Stimulated activated CD4-positive, alpha-beta T cell treated with anti-CD3 and anti-CD28 coated beads, Interleukin-4, amount 100 ng/mL, for 24 hours (primary cell): Measurements from ENCODE around the gene TSPAN3.

ENCODE experiments used
- DNase-seq: peaks from one replicate; pipeline ENCODE4 v3.0.0-alpha.2; 2020

TSPAN3 gene

GRCh38 chr15:77048135-77048876 is 22.6 kb downstream of the TSPAN3 start:
- no peak for DNase-seq

GRCh38 chr15:77046704-77047412 is 24.1 kb downstream of the TSPAN3 start:
- DNase-seq, result no peak

GRCh38 chr15:77045985-77046384 is 24.9 kb downstream of the TSPAN3 start:
- DNase-seq, result no peak

GRCh38 chr15:77044228-77045042 is 26.5 kb downstream of the TSPAN3 start:
- no peak for DNase-seq

- no peak for DNase-seq
Measured at GRCh38 chr15:77042955-77043920, 27.7 kb downstream of the TSPAN3 start.

GRCh38 chr15:77042245-77042919 is 28.5 kb downstream of the TSPAN3 start:
- DNase-seq, result no peak

GRCh38 chr15:77040673-77041072 is 30.2 kb downstream of the TSPAN3 start:
- no peak for DNase-seq

- DNase-seq, result no peak
Measured at GRCh38 chr15:77039848-77040247, 31.1 kb downstream of the TSPAN3 start.

GRCh38 chr15:77039217-77039533 is 31.7 kb downstream of the TSPAN3 start:
- DNase-seq, result no peak

- no peak for DNase-seq
Measured at GRCh38 chr15:77038312-77039216, 32.3 kb downstream of the TSPAN3 start.

- DNase-seq, result peak; percentile 3
Measured at GRCh38 chr15:77037388-77038209, 33.3 kb downstream of the TSPAN3 start.

GRCh38 chr15:77036537-77037387 is 34.1 kb downstream of the TSPAN3 start:
- peak; percentile 3 for DNase-seq

GRCh38 chr15:77035999-77036471 is 34.9 kb downstream of the TSPAN3 start:
- no peak for DNase-seq

- peak; percentile 2 for DNase-seq
Measured at GRCh38 chr15:77035584-77035983, 35.3 kb downstream of the TSPAN3 start.

- peak; percentile 49 for DNase-seq
Measured at GRCh38 chr15:77034695-77035489, 36.0 kb downstream of the TSPAN3 start.

GRCh38 chr15:77033729-77034671 is 36.9 kb downstream of the TSPAN3 start:
- peak; percentile 2 for DNase-seq

GRCh38 chr15:77033417-77033728 is 37.5 kb downstream of the TSPAN3 start:
- DNase-seq, result peak; percentile 3
